ENCODE measurements around the gene CORO7.
A peak's percentile ranks its signal among the peaks of the same experiment; 100 is the strongest.
"Not testable (repeated sequence)": the region's sequence is repeated elsewhere in the genome, so short reads cannot be mapped to it uniquely, and the experiment has no call there.

CORO7 gene

DNA sequence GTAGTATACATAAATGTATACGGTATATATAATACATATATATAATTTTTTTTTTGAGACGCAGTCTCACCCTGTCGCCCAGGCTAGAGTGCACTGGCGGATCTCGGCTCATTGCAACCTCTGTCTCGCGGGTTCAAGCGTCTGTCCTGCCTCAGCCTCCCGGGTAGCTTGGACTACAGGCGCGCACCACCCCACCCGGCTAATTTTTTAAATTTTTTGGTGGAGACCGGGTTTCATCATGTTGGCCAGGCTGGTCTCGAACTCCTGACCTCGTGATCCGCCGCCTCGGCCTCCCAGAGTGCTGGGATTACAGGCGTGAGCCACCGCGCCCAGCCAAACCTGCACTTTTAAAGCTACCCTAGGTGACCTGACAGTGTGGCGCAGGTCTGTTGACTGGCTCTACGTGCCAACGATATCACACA is 66.0 kb downstream of the CORO7 start:
- DNase-seq, result no peak

DNA sequence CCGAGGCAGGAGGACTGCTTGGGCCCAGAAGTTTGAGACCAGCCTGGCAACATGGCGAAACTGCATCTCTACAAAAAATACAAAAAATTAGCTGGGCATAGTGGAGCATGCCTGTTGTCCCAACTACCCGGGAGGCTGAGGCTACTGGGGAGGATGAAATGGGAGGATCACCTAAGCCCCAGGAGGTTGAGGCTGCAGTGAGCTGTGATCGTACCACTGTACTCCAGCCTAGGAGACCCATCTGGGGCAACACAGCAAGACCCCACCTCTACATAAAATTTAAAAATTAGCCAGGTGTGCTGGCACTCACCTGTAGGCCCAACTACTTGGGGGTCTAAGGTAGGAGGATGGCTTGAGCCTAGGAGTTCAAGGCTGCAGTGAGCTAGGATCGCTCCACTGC is 67.1 kb downstream of the CORO7 start:
- no peak for DNase-seq

GRCh38 chr16:4347765-4348509 is 68.5 kb downstream of the CORO7 start:
- DNase-seq, result no peak

DNA sequence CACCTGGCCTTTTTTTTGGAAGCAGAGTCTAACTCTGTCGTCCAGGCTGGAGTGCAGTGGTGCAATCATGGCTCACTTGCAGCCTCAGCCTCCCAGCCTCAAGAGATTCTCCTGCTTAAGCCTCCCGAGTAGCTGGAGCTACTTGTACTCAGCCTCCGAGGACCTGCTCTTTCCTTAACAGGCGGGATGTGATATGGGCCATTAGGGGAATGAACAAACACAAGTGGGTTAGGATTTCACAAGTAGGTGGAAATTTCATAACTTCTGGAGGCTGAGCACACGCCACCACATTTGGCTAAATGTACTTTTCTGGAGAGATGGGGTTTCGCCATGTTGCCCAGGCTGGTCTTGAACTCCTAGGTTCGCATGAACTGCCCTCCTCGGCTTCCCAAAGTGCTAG is 69.4 kb downstream of the CORO7 start:
- DNase-seq, result no peak

- no peak for DNase-seq
Measured at GRCh38 chr16:4345836-4346781, 70.3 kb downstream of the CORO7 start.

DNA sequence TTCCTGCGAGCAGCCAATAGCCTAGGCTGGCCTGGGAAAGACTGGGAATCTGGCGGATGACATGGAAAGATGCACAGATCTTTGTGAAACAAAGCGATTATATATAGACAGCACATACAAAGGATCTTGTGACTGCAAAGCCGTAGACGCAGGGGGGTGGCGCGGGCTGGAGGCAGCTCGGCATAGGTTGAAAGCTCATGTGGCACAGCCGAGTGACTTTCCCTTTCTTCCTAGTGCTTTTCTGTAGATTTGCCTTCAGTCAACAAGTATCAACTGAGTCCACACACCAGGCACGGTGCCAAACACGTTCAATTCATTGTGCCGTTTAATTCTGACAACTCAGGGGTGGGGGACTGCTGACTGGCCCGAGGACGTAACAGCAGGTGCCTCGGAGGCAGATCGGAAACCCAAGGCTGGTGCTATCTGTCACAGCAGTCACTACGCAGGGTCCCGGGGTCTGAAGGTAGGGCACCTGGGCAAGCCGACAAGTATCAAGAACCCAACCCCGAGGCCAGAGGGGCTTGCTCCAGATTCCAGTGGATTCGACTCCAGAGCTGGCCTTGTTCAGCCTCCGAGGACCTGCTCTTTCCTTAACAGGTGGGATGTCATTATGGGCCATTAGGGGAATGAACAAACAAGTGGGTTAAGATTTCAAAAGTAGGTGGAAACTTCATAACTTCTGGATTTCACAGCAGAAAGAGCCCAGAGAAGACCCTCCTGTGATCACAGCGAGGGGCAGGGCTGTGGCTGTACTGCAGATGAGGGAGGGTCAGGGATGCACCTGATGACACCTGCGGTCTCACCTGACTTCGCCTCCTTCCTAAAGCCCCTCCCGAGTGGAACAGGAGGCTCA is 71.2 kb downstream of the CORO7 start:
- peak; percentile 56 for DNase-seq

DNA sequence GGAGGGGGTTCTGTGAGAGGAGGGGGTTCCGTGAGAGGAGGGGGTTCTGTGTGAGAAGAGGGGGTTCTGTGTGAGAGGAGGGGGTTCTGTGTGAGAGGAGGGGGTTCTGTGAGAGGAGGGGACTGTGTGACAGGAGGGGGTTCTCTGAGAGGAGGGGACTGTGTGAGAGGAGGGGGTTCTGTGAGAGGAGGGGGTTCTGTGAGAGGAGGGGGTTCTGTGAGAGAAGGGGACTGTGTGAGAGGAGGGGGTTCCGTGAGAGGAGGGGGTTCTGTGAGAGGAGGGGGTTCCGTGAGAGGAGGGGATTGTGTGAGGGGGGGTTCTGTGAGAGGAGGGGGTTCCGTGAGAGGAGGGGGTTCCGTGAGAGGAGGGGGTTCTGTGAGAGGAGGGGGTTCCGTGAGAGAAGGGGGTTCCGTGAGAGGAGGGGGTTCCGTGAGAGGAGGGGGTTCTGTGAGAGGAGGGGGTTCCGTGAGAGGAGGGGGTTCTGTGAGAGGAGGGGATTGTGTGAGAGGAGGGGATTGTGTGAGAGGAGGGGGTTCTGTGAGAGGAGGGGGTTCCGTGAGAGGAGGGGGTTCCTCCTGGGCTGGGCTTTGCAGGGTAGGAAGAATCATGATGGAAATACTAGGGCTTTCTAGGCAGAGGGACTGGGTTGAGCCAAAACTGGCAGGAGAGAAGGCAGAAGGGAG is 72.0 kb downstream of the CORO7 start:
- not testable (repeated sequence) for DNase-seq

- no peak for DNase-seq
Measured at GRCh38 chr16:4342866-4343744, 73.3 kb downstream of the CORO7 start.

- DNase-seq, result no peak
Measured at GRCh38 chr16:4341250-4341649, 75.1 kb downstream of the CORO7 start.

GRCh38 chr16:4340443-4340842 is 76.0 kb downstream of the CORO7 start:
- no peak for DNase-seq

- no peak for DNase-seq
Measured at GRCh38 chr16:4339909-4340308, 76.5 kb downstream of the CORO7 start.

GRCh38 chr16:4339455-4339854 is 76.9 kb downstream of the CORO7 start:
- no peak for DNase-seq

GRCh38 chr16:4338712-4339299 is 77.6 kb downstream of the CORO7 start:
- no peak for DNase-seq

GRCh38 chr16:4338125-4338582 is 78.2 kb downstream of the CORO7 start:
- DNase-seq, result no peak

DNA sequence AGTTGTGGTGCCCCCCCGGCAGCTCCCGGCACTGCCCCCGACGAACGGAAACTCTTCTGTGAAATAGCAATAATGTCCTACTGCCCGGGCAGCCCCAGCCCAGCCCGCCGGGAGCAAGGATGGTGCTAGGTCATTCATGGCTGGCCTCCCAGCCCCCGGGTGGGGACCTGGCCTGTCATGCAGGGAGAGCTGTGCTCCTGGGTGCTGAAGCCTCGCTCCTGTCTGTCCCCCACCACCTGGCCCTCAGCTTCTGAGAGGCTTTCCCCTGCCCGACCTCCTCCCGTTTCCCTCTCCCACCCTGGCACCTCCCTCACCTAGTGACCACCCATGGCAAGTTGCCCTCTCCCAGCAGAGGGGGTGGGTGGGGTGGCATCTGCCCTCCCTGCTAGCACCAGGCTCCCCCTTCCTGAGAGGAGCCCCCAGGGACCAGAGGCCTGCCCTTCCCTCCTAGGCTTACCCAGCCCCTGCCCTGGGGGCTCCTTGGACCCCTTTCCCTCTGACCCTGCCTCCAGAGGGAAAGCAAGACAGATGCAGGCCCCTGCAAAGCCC is 78.8 kb downstream of the CORO7 start:
- no peak for DNase-seq

DNA sequence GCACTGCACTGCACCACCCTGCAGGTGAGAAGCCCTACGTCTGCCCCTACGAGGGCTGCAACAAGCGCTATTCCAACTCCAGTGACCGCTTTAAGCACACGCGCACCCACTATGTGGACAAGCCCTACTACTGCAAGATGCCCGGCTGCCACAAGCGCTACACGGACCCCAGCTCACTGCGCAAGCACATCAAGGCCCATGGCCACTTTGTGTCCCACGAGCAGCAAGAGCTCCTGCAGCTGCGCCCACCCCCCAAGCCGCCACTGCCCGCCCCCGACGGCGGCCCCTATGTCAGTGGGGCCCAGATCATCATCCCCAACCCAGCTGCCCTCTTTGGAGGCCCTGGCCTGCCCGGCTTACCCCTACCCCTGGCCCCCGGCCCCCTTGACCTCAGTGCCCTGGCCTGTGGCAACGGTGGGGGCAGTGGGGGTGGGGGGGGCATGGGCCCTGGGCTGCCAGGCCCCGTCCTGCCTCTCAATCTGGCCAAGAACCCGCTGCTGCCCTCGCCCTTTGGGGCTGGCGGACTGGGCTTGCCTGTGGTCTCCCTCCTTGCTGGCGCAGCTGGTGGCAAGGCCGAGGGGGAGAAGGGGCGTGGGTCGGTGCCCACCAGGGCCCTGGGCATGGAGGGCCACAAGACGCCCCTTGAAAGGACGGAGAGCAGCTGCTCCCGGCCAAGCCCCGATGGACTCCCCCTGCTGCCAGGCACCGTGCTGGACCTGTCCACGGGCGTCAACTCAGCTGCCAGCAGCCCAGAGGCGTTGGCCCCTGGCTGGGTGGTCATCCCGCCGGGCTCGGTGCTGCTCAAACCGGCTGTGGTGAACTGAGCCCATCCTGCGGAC is 79.5 kb downstream of the CORO7 start:
- DNase-seq, result no peak

DNA sequence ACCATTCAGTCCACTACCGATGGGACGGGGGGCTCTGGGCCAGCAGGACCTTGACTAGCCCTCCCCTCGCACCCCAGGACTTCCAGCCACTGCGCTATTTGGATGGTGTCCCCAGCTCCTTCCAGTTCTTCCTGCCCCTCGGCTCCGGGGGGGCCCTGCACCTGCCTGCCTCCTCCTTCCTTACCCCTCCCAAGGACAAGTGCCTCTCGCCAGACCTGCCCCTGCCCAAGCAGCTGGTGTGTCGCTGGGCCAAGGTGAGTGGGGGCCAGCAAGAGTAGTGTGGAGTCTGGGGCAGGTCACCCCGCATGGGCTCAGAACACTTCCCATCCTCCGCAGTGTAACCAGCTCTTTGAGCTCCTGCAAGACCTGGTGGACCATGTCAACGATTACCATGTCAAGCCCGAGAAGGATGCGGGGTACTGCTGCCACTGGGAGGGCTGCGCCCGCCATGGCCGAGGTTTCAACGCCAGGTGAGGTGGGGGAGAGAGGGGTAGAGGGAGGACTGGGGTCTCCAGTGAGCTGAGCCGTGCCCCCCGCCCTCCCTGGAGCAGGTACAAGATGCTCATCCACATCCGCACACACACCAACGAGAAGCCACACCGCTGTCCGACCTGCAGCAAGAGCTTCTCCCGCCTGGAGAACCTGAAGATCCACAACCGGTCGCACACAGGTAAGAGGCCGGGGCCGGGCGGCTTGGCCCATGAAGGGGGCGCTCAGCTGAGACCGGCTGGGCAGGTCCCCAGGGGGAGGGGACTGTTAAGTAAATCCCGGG is 81.5 kb downstream of the CORO7 start:
- DNase-seq, result no peak

DNA sequence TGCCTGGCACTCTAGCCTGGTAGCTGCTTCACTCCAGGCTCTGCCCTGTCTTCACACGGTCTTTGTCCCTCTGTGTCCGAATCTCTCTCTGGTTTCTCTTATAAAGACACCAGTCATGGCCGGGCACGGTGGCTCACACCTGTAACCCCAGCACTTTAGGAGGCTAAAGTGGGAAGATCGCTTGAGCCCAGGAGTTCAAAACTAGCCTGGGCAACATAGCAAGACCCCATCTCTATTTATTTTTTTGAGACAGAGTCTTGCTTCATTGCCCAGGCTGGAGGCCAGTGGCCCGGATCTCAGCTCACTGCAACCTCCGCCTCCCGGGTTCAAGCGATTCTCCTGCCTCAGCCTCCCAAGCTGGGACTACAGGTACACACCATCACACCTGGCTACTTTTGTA is 82.7 kb downstream of the CORO7 start:
- not testable (repeated sequence) for DNase-seq

- no peak for DNase-seq
Measured at GRCh38 chr16:4333308-4333638, 83.1 kb downstream of the CORO7 start.
